ENCODE measurements around the gene DPP7.
A peak's percentile ranks its signal among the peaks of the same experiment; 100 is the strongest.

Gene DPP7

DNA sequence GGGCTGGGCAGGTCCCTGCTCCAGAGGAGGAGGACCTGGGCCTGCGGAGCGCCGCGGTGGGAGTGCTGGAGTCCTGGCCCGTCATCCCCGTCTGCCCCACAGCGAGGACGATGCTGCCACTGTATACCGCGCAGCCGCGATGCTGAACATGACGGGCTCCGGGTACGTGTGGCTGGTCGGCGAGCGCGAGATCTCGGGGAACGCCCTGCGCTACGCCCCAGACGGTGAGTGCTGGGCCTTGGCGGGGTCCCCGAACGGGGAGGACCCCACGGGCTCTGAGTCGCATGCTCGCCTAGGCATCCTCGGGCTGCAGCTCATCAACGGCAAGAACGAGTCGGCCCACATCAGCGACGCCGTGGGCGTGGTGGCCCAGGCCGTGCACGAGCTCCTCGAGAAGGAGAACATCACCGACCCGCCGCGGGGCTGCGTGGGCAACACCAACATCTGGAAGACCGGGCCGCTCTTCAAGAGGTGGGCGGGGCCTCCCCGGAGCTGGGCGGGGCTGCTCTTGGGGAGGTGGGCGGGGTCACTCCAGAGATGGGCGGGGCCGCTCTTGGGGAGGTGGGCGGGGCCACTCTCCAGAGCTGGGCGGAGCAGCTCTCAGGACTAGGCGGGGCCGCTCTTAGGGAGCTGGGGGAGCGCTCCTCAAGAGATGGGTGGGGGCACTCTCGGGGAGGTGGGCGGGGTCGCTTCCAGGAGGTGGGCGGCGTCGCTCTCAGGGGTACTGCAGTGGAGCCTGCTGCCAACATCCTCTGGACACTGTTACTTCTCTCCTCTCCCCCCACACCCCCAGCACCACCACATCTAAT is 42.2 kb upstream of the DPP7 start (continued):
- TF ChIP-seq, protein P1, sequence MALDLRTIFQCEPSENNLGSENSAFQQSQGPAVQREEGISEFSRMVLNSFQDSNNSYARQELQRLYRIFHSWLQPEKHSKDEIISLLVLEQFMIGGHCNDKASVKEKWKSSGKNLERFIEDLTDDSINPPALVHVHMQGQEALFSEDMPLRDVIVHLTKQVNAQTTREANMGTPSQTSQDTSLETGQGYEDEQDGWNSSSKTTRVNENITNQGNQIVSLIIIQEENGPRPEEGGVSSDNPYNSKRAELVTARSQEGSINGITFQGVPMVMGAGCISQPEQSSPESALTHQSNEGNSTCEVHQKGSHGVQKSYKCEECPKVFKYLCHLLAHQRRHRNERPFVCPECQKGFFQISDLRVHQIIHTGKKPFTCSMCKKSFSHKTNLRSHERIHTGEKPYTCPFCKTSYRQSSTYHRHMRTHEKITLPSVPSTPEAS (tag by site-specific recombination; IDR thresholded peaks at IDR 0.05) = no peak
- TF ChIP-seq ZNF660 (tag by site-specific recombination; IDR thresholded peaks at IDR 0.05) (no peak), ZBTB8A (tag by site-specific recombination; IDR thresholded peaks at IDR 0.05) (no peak), OVOL3 (tag by site-specific recombination; IDR thresholded peaks at IDR 0.05) (no peak), ZNF266 (tag by site-specific recombination; IDR thresholded peaks at IDR 0.05; ENCODE audit: low read depth) (no peak), GLIS1 (tag by site-specific recombination; IDR thresholded peaks at IDR 0.05) (peak; percentile 60), TRIM28 (IDR thresholded peaks at IDR 0.05; ENCODE audit: borderline replicate concordance, low read length) (no peak), ZNF776 (tag by site-specific recombination; IDR thresholded peaks at IDR 0.05; ENCODE audit: borderline replicate concordance) (no peak), SP2 (tag by site-specific recombination; IDR thresholded peaks at IDR 0.05) (peak; percentile 64), ZNF211 (tag by site-specific recombination; IDR thresholded peaks at IDR 0.05; ENCODE audit: low read depth) (no peak), SCRT1 (tag by site-specific recombination; IDR thresholded peaks at IDR 0.05; ENCODE audit: borderline replicate concordance) (no peak), ZFP41 (tag by site-specific recombination; IDR thresholded peaks at IDR 0.05; ENCODE audit: borderline replicate concordance) (no peak), ZNF621 (tag by site-specific recombination; IDR thresholded peaks at IDR 0.05) (no peak), ZNF24 (tag by site-specific recombination; IDR thresholded peaks at IDR 0.05) (no peak)
- TF ChIP-seq, protein P2, sequence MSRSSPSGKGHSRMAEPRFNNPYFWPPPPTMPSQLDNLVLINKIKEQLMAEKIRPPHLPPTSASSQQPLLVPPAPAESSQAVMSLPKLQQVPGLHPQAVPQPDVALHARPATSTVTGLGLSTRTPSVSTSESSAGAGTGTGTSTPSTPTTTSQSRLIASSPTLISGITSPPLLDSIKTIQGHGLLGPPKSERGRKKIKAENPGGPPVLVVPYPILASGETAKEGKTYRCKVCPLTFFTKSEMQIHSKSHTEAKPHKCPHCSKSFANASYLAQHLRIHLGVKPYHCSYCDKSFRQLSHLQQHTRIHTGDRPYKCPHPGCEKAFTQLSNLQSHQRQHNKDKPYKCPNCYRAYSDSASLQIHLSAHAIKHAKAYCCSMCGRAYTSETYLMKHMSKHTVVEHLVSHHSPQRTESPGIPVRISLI (tag by site-specific recombination; IDR thresholded peaks at IDR 0.05) = no peak
- TF ChIP-seq, protein P3, sequence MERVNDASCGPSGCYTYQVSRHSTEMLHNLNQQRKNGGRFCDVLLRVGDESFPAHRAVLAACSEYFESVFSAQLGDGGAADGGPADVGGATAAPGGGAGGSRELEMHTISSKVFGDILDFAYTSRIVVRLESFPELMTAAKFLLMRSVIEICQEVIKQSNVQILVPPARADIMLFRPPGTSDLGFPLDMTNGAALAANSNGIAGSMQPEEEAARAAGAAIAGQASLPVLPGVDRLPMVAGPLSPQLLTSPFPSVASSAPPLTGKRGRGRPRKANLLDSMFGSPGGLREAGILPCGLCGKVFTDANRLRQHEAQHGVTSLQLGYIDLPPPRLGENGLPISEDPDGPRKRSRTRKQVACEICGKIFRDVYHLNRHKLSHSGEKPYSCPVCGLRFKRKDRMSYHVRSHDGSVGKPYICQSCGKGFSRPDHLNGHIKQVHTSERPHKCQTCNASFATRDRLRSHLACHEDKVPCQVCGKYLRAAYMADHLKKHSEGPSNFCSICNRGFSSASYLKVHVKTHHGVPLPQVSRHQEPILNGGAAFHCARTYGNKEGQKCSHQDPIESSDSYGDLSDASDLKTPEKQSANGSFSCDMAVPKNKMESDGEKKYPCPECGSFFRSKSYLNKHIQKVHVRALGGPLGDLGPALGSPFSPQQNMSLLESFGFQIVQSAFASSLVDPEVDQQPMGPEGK (tag by site-specific recombination; IDR thresholded peaks at IDR 0.05) = peak; percentile 89
- TF ChIP-seq, protein P4, sequence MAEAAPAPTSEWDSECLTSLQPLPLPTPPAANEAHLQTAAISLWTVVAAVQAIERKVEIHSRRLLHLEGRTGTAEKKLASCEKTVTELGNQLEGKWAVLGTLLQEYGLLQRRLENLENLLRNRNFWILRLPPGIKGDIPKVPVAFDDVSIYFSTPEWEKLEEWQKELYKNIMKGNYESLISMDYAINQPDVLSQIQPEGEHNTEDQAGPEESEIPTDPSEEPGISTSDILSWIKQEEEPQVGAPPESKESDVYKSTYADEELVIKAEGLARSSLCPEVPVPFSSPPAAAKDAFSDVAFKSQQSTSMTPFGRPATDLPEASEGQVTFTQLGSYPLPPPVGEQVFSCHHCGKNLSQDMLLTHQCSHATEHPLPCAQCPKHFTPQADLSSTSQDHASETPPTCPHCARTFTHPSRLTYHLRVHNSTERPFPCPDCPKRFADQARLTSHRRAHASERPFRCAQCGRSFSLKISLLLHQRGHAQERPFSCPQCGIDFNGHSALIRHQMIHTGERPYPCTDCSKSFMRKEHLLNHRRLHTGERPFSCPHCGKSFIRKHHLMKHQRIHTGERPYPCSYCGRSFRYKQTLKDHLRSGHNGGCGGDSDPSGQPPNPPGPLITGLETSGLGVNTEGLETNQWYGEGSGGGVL (tag by site-specific recombination; IDR thresholded peaks at IDR 0.05) = peak; percentile 30; the same call in 1 of the 2 replicates
- TF ChIP-seq, protein P5, sequence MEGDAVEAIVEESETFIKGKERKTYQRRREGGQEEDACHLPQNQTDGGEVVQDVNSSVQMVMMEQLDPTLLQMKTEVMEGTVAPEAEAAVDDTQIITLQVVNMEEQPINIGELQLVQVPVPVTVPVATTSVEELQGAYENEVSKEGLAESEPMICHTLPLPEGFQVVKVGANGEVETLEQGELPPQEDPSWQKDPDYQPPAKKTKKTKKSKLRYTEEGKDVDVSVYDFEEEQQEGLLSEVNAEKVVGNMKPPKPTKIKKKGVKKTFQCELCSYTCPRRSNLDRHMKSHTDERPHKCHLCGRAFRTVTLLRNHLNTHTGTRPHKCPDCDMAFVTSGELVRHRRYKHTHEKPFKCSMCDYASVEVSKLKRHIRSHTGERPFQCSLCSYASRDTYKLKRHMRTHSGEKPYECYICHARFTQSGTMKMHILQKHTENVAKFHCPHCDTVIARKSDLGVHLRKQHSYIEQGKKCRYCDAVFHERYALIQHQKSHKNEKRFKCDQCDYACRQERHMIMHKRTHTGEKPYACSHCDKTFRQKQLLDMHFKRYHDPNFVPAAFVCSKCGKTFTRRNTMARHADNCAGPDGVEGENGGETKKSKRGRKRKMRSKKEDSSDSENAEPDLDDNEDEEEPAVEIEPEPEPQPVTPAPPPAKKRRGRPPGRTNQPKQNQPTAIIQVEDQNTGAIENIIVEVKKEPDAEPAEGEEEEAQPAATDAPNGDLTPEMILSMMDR (tag by site-specific recombination; IDR thresholded peaks at IDR 0.05) = no peak
- TF ChIP-seq, protein P6, sequence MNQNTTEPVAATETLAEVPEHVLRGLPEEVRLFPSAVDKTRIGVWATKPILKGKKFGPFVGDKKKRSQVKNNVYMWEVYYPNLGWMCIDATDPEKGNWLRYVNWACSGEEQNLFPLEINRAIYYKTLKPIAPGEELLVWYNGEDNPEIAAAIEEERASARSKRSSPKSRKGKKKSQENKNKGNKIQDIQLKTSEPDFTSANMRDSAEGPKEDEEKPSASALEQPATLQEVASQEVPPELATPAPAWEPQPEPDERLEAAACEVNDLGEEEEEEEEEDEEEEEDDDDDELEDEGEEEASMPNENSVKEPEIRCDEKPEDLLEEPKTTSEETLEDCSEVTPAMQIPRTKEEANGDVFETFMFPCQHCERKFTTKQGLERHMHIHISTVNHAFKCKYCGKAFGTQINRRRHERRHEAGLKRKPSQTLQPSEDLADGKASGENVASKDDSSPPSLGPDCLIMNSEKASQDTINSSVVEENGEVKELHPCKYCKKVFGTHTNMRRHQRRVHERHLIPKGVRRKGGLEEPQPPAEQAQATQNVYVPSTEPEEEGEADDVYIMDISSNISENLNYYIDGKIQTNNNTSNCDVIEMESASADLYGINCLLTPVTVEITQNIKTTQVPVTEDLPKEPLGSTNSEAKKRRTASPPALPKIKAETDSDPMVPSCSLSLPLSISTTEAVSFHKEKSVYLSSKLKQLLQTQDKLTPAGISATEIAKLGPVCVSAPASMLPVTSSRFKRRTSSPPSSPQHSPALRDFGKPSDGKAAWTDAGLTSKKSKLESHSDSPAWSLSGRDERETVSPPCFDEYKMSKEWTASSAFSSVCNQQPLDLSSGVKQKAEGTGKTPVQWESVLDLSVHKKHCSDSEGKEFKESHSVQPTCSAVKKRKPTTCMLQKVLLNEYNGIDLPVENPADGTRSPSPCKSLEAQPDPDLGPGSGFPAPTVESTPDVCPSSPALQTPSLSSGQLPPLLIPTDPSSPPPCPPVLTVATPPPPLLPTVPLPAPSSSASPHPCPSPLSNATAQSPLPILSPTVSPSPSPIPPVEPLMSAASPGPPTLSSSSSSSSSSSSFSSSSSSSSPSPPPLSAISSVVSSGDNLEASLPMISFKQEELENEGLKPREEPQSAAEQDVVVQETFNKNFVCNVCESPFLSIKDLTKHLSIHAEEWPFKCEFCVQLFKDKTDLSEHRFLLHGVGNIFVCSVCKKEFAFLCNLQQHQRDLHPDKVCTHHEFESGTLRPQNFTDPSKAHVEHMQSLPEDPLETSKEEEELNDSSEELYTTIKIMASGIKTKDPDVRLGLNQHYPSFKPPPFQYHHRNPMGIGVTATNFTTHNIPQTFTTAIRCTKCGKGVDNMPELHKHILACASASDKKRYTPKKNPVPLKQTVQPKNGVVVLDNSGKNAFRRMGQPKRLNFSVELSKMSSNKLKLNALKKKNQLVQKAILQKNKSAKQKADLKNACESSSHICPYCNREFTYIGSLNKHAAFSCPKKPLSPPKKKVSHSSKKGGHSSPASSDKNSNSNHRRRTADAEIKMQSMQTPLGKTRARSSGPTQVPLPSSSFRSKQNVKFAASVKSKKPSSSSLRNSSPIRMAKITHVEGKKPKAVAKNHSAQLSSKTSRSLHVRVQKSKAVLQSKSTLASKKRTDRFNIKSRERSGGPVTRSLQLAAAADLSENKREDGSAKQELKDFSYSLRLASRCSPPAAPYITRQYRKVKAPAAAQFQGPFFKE (tag by site-specific recombination; IDR thresholded peaks at IDR 0.05; ENCODE audit: borderline replicate concordance) = no peak
- TF ChIP-seq, protein P7, sequence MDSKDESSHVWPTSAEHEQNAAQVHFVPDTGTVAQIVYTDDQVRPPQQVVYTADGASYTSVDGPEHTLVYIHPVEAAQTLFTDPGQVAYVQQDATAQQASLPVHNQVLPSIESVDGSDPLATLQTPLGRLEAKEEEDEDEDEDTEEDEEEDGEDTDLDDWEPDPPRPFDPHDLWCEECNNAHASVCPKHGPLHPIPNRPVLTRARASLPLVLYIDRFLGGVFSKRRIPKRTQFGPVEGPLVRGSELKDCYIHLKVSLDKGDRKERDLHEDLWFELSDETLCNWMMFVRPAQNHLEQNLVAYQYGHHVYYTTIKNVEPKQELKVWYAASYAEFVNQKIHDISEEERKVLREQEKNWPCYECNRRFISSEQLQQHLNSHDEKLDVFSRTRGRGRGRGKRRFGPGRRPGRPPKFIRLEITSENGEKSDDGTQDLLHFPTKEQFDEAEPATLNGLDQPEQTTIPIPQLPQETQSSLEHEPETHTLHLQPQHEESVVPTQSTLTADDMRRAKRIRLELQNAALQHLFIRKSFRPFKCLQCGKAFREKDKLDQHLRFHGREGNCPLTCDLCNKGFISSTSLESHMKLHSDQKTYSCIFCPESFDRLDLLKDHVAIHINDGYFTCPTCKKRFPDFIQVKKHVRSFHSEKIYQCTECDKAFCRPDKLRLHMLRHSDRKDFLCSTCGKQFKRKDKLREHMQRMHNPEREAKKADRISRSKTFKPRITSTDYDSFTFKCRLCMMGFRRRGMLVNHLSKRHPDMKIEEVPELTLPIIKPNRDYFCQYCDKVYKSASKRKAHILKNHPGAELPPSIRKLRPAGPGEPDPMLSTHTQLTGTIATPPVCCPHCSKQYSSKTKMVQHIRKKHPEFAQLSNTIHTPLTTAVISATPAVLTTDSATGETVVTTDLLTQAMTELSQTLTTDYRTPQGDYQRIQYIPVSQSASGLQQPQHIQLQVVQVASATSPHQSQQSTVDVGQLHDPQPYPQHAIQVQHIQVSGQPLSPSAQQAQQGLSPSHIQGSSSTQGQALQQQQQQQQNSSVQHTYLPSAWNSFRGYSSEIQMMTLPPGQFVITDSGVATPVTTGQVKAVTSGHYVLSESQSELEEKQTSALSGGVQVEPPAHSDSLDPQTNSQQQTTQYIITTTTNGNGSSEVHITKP (tag by site-specific recombination; IDR thresholded peaks at IDR 0.05) = peak; percentile 75
